Large intestine (tissue), 3 donors: ENCODE data around the gene UGT1A9. TPM values are rescaled to one million over a fixed set of nuclear protein-coding genes. Genes with fewer than 3 reads are reported as not detected.

Source experiments
- DNase-seq, 2 donors: peaks; one replicate each; pipeline versions ENCODE4 v3.0.0 to v3.0.0-alpha.2; 2013
- H3K27ac ChIP-seq: one replicate; pipeline ENCODE4 v1.5.1; 2013; ENCODE audit warnings: low read length
- H3K27me3 ChIP-seq: 2 replicates; pipeline ENCODE4 v1.6.1; 2013; ENCODE audit warnings: low read length; ENCODE audit not compliant: control insufficient read depth, insufficient read depth
- H3K36me3 ChIP-seq: 2 replicates; pipeline ENCODE4 v1.6.1; 2013; ENCODE audit warnings: low read length; ENCODE audit not compliant: control insufficient read depth, insufficient read depth
- H3K4me1 ChIP-seq: one replicate; pipeline ENCODE4 v1.6.1; 2013; ENCODE audit warnings: low read length; ENCODE audit not compliant: control insufficient read depth, insufficient read depth
- H3K4me3 ChIP-seq: one replicate; pipeline ENCODE4 v1.5.1; 2013; ENCODE audit warnings: low read length
- H3K9me3 ChIP-seq: one replicate; pipeline ENCODE4 v1.6.1; 2013; ENCODE audit warnings: mild to moderate bottlenecking, low read depth, low read length, moderate library complexity; ENCODE audit not compliant: control insufficient read depth
- WGBS: methylation state at CpG from one replicate; pipeline ENCODE4 v1.1.5; 2013; ENCODE audit warnings: low lambda C conversion rate; ENCODE audit not compliant: insufficient coverage; 5-methylcytosine and 5-hydroxymethylcytosine counted together
- polyA plus RNA-seq: library from polyadenylated mRNA; unstranded; fragments of 120-200 nt; gene quantifications from one replicate; pipeline ENCODE4 v1.2.1, GENCODE V29; 2013

UGT1A9 gene
- polyA plus RNA-seq, 1 donor = not detected

DNA sequence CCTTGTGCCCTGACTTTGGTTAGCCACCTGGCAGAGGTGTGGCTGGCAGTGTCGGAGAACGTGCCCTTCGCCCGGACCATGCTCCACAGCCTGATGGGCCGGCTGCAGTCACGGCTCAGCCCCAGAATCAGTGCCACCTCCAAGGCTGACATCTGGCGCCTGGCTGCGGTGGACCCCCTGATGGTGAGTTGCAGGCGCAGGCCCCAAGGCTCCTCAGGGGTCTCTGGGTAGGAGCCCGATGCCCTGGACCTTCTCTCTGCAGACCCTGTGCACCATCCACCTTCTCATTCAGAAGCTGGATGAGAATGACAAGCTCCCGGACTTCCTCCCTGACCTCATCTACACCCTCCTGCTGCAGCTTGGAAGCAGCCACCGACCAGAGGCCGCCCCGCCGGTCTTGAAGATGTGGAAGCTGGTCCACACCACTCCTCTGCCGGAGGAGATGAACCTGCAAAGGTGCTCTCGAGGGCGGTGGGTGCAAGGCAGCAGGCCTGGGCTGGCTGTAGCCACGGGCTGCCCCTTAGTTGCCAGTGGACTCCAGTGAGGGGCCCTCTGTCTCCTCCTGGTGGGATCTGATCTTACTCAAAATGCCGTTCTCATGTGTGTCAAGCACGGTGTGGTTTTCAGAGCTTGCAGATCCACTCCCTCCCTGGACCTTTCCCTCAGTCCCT is 150.5 kb downstream of the UGT1A9 start:
- H3K27ac ChIP-seq = no peak overlapping the region
- peaks cover 21% of the 10 kb centered on the region for H3K4me1 ChIP-seq
- H3K4me3 ChIP-seq = no peak overlapping the region
- H3K36me3 ChIP-seq = no peaks in the 10 kb centered on the region
- H3K9me3 ChIP-seq = no peaks in the 10 kb centered on the region
- DNase-seq = no peak
- no CpG with 5 or more reads among the region's 21 CpGs for WGBS
- no peaks in the 10 kb centered on the region for H3K27me3 ChIP-seq

Other genes with a start within 250 kb of the UGT1A9 start
- gene USP40, start 105.1 kb upstream of the UGT1A9 start, polyA plus RNA-seq = 33.6 TPM
- not detected for gene UGT1A8, start 54.3 kb upstream of the UGT1A9 start, polyA plus RNA-seq
- gene UGT1A10, start 35.5 kb upstream of the UGT1A9 start, polyA plus RNA-seq = 0.06 TPM
- not detected for gene UGT1A7, start 10.0 kb downstream of the UGT1A9 start, polyA plus RNA-seq
- gene UGT1A6, start 21.0 kb downstream of the UGT1A9 start, polyA plus RNA-seq = 0.06 TPM
- 0.15 TPM for gene UGT1A5, start 41.0 kb downstream of the UGT1A9 start, polyA plus RNA-seq
- 0.04 TPM for gene UGT1A4, start 46.8 kb downstream of the UGT1A9 start, polyA plus RNA-seq
- 0.16 TPM for gene UGT1A3, start 57.1 kb downstream of the UGT1A9 start, polyA plus RNA-seq
- gene UGT1A1, start 88.4 kb downstream of the UGT1A9 start, polyA plus RNA-seq = 1.6 TPM
- 0.16 TPM for gene MROH2A, start 106.4 kb downstream of the UGT1A9 start, polyA plus RNA-seq
- 10.6 TPM for gene HJURP, start 182.6 kb downstream of the UGT1A9 start, polyA plus RNA-seq
- gene TRPM8, start 245.5 kb downstream of the UGT1A9 start, polyA plus RNA-seq = 0.15 TPM